K562 (cell line): ENCODE results near the gene RXRB. TPM values are rescaled to one million over a fixed set of nuclear protein-coding genes. Genes with fewer than 3 reads are reported as not detected.

Source experiments
- EP400 ChIP-seq: fragments of 450-650 bp; IDR thresholded peaks from 2 replicates; pipeline ENCODE4 v1.6.1; 2017; ENCODE audit warnings: antibody characterized with exemption, mild to moderate bottlenecking, moderate library complexity
- HOXB6 ChIP-seq: fragments of 250-450 bp; sonication (Bioruptor Pico); IDR thresholded peaks from 2 replicates; pipeline ENCODE4 v1.5.1; 2022; ENCODE audit warnings: mild to moderate bottlenecking, borderline replicate concordance
- POLR2H ChIP-seq: IDR thresholded peaks from 2 replicates; pipeline ENCODE4 v1.6.1; 2016; ENCODE audit warnings: missing genetic modification characterization, low read depth, mild to moderate bottlenecking, control low read depth, missing compliant biosample characterization, moderate library complexity
- TAF15 ChIP-seq: fragments of 200-400 bp; formaldehyde crosslinking; IDR thresholded peaks from 2 replicates; pipeline ENCODE4 v1.6.1; 2017; ENCODE audit warnings: mild to moderate bottlenecking, low read depth, low read length, moderate library complexity
- TEAD4 ChIP-seq, 2 experiments: sonication (generic) in 1 of 2; formaldehyde crosslinking in 1 of 2; IDR thresholded peaks; 2 replicates each; pipeline versions ENCODE4 v1.6.1 to v1.8.0; 2012 to 2022; ENCODE audit warnings: borderline replicate concordance in 1 of 2, inconsistent platforms in 1 of 2, low read length in 1 of 2, mild to moderate bottlenecking in 1 of 2, missing genetic modification reagents in 1 of 2
- TGIF2 ChIP-seq: sonication (generic); formaldehyde crosslinking; IDR thresholded peaks from 2 replicates; pipeline ENCODE4 v1.8.1; 2022; ENCODE audit warnings: mild to moderate bottlenecking, missing genetic modification reagents, moderate library complexity
- polyA plus RNA-seq, 8 experiments: library from polyadenylated mRNA; depleted of rRNA in 4 of 8; stranded (reverse) in 5 of 8; unstranded in 3 of 8; fragments of >200 nt; fragmentation: Nextera tagmentation in 2 of 8; fragmentation: Illumina TruSeq in 1 of 8; extraction: Ambion mirVana in 2 of 8; extraction: Trizol in 1 of 8; gene quantifications; 2 replicates each; pipeline versions ENCODE4 v1.2.1 to v1.2.3, GENCODE V29; 2011 to 2014; ENCODE audit warnings: inconsistent platforms in 1 of 8, missing spikeins in 1 of 8
- total RNA-seq, 7 experiments: library from RNA; depleted of rRNA in 6 of 7; stranded (reverse); fragments of >200 nt in 6 of 7; fragmentation: Illumina TruSeq in 2 of 7; extraction: Trizol in 2 of 7; gene quantifications; 2 replicates each; pipeline versions ENCODE4 v1.2.1 to v1.2.3, GENCODE V29; 2011 to 2021; ENCODE audit warnings: low replicate concordance in 1 of 7
- TF ChIP-seq, protein P1 (sequence below): sonication (generic); formaldehyde crosslinking; IDR thresholded peaks from 2 replicates; pipeline ENCODE4 v1.8.0; 2022; ENCODE audit warnings: mild to moderate bottlenecking, missing genetic modification reagents, borderline replicate concordance
- TF ChIP-seq, protein P2 (sequence below), 2 experiments: fragments of 450-650 bp in 1 of 2; sonication (generic) in 1 of 2; formaldehyde crosslinking in 1 of 2; IDR thresholded peaks; 2 replicates each; pipeline versions ENCODE4 v1.7.1 to v1.9.0; 2016 to 2022; ENCODE audit warnings: inconsistent platforms in 1 of 2, mild to moderate bottlenecking in 1 of 2, missing genetic modification reagents in 1 of 2
- TF ChIP-seq, protein P3 (sequence below): fragments of 450-650 bp; IDR thresholded peaks from 2 replicates; pipeline ENCODE4 v1.6.1; 2016; ENCODE audit warnings: antibody characterized with exemption
- TF ChIP-seq, protein P4 (sequence below): fragments of 450-650 bp; formaldehyde crosslinking; IDR thresholded peaks from 2 replicates; pipeline ENCODE4 v1.4.0; 2020; ENCODE audit warnings: mild to moderate bottlenecking

RXRB gene
- total and polyA plus RNA-seq, 9 of the 15 experiments (the other 6 are each of a cell fraction or from before 2014, with no cell fraction given), result 0.76 to 35.5 (median 18.4) TPM

DNA sequence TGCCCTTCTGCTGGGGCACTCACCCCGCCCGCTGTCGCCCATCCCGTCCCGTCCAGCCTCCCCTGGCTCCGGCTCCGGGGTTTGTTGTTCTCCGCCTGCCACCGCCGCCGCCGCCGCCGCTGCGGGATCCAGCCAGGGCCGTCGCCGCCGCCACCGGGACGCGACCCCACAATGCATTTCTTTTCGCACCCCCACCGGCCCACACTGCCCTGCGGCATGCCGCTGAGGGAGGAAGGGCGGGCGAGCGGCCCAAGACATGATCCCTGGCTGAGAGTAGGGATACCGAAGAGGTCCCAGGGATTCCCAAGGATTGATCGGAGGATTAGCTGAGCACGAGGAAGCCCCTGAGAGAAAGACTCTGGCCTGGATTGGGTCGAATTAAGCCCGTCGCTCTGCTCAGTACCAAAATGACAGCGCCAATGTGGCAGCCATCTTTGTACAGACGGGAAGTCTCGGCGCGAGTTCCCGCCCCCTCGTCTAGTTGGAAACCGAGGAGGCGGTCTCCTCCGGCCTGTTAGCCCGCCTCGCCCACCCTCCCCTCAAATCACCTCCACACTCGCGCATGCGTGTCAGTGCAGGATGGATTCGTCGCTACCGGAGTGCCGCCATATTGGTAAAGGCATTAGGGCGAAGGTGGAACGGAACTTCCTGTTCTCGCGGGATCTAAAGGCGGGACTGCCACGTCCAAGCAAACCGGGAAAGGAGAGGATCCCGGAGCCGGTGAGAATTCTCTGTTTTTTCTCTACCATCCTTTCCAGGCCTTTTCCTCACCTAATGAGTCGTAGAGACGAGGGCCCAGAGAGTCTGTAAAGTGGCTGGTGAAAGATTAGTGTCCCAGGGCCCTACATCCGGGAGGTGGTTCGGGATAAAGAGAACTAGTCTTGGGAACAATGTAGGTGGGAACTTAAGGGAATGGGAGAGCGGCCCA, at the start of gene RXRB, which contains the start of gene SLC39A7 (continued):
- TF ChIP-seq, protein P1, sequence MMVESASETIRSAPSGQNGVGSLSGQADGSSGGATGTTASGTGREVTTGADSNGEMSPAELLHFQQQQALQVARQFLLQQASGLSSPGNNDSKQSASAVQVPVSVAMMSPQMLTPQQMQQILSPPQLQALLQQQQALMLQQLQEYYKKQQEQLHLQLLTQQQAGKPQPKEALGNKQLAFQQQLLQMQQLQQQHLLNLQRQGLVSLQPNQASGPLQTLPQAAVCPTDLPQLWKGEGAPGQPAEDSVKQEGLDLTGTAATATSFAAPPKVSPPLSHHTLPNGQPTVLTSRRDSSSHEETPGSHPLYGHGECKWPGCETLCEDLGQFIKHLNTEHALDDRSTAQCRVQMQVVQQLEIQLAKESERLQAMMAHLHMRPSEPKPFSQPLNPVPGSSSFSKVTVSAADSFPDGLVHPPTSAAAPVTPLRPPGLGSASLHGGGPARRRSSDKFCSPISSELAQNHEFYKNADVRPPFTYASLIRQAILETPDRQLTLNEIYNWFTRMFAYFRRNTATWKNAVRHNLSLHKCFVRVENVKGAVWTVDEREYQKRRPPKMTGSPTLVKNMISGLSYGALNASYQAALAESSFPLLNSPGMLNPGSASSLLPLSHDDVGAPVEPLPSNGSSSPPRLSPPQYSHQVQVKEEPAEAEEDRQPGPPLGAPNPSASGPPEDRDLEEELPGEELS (CRISPR knock-in tag), result peak; percentile 96; the same call in 1 of the 2 replicates
- TF ChIP-seq EP400 (peak; percentile 93), TEAD4 (IDR thresholded peaks at IDR 0.05; ENCODE audit: low read length) (peak; percentile 15; the same call in 1 of the 2 replicates), TEAD4 (CRISPR knock-in tag; IDR thresholded peaks at IDR 0.05; ENCODE audit: borderline replicate concordance) (no peak), POLR2H (tag) (peak; percentile 95), TAF15 (no peak), TGIF2 (CRISPR knock-in tag) (no peak), HOXB6 (CRISPR knock-in tag) (no peak)
- TF ChIP-seq, protein P2, sequence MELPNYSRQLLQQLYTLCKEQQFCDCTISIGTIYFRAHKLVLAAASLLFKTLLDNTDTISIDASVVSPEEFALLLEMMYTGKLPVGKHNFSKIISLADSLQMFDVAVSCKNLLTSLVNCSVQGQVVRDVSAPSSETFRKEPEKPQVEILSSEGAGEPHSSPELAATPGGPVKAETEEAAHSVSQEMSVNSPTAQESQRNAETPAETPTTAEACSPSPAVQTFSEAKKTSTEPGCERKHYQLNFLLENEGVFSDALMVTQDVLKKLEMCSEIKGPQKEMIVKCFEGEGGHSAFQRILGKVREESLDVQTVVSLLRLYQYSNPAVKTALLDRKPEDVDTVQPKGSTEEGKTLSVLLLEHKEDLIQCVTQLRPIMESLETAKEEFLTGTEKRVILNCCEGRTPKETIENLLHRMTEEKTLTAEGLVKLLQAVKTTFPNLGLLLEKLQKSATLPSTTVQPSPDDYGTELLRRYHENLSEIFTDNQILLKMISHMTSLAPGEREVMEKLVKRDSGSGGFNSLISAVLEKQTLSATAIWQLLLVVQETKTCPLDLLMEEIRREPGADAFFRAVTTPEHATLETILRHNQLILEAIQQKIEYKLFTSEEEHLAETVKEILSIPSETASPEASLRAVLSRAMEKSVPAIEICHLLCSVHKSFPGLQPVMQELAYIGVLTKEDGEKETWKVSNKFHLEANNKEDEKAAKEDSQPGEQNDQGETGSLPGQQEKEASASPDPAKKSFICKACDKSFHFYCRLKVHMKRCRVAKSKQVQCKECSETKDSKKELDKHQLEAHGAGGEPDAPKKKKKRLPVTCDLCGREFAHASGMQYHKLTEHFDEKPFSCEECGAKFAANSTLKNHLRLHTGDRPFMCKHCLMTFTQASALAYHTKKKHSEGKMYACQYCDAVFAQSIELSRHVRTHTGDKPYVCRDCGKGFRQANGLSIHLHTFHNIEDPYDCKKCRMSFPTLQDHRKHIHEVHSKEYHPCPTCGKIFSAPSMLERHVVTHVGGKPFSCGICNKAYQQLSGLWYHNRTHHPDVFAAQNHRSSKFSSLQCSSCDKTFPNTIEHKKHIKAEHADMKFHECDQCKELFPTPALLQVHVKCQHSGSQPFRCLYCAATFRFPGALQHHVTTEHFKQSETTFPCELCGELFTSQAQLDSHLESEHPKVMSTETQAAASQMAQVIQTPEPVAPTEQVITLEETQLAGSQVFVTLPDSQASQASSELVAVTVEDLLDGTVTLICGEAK (IDR thresholded peaks at IDR 0.05), result peak; percentile 87
- TF ChIP-seq, protein P2 (CRISPR knock-in tag; IDR thresholded peaks at IDR 0.05), result no peak
- TF ChIP-seq, protein P3, sequence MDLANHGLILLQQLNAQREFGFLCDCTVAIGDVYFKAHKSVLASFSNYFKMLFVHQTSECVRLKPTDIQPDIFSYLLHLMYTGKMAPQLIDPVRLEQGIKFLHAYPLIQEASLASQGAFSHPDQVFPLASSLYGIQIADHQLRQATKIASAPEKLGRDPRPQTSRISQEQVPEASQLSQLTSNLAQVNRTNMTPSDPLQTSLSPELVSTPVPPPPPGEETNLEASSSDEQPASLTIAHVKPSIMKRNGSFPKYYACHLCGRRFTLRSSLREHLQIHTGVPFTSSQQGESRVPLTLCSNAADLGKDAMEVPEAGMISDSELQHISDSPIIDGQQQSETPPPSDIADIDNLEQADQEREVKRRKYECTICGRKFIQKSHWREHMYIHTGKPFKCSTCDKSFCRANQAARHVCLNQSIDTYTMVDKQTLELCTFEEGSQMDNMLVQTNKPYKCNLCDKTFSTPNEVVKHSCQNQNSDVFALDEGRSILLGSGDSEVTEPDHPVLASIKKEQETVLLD, result peak; percentile 97
- TF ChIP-seq, protein P4, sequence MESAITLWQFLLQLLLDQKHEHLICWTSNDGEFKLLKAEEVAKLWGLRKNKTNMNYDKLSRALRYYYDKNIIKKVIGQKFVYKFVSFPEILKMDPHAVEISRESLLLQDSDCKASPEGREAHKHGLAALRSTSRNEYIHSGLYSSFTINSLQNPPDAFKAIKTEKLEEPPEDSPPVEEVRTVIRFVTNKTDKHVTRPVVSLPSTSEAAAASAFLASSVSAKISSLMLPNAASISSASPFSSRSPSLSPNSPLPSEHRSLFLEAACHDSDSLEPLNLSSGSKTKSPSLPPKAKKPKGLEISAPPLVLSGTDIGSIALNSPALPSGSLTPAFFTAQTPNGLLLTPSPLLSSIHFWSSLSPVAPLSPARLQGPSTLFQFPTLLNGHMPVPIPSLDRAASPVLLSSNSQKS (CRISPR knock-in tag), result 0 out of 2 replicates have a peak, but pooled peaks have one; percentile 34
